ENCODE measurements around the gene NRG4. TPM values are rescaled to one million over a fixed set of nuclear protein-coding genes. Genes with fewer than 3 reads are reported as not detected.
"Not testable (repeated sequence)": the region's sequence is repeated elsewhere in the genome, so short reads cannot be mapped to it uniquely, and the experiment has no call there.

NRG4 gene
- total RNA-seq, 6 experiments from 2014 or later, result 0.49 to 2.9 (median 2.0) TPM

GRCh38 chr15:76059320-76060117 lies 47.3 kb upstream of the NRG4 start, which contains the start of gene TMEM266:
Gene TMEM266 (plus strand): TSS chr15:76059985. CDS start chr15:76134264, 74,279 bp downstream.
- TF ChIP-seq CTCF (IDR thresholded peaks at IDR 0.05) (no peak), POLR2A (IDR thresholded peaks at IDR 0.05) (no peak)
- DNase-seq (peak in 2 of 3 donors; percentile 36 to 56), ATAC-seq (peak; percentile 49 to 65 (median 56))
- H3K9me3 ChIP-seq, result no peaks in the 10 kb centered on the region
- intact Hi-C loops (cut with DNase I), result loop anchor here (5.0 to 10.0 kb wide), 2 partner anchors 78 to 95 kb away; no protein-coding TSS in a partner anchor
- no peak within 1 kb of the TSS for H3K27ac ChIP-seq
- peaks cover 0 to 7% (median 0%) of the 10 kb centered on the region in 4 donors for H3K4me1 ChIP-seq
- WGBS (ENCODE audit: insufficient coverage, low coverage, low lambda C conversion rate, missing lambda C conversion rate), result 0% methylated on average over 10 of the region's 107 CpGs
- no peaks in the 10 kb centered on the region for H3K27me3 ChIP-seq
- no peaks in the 10 kb centered on the region for H3K36me3 ChIP-seq
- H3K4me3 ChIP-seq, result peak within 1 kb of the TSS; percentile 30 to 43 (median 41)

- no peak for DNase-seq
- Histone ChIP-seq H3K27me3 (no peaks in the 10 kb centered on the region), H3K27ac (no peak overlapping the region)
Observed at GRCh38 chr15:76058714-76059319, 46.6 kb upstream of the NRG4 start.

GRCh38 chr15:76057332-76058000 lies 45.2 kb upstream of the NRG4 start:
- Histone ChIP-seq H3K27ac (no peak overlapping the region), H3K27me3 (no peaks in the 10 kb centered on the region), H3K4me3 (no peak overlapping the region), H3K36me3 (no peaks in the 10 kb centered on the region), H3K9me3 (no peaks in the 10 kb centered on the region), H3K4me1 (peaks cover 0 to 7% (median 0%) of the 10 kb centered on the region in 4 donors)
- peak; percentile 48 to 70 (median 66) for ATAC-seq
- TF ChIP-seq POLR2A (IDR thresholded peaks at IDR 0.05) (no peak), CTCF (IDR thresholded peaks at IDR 0.05) (peak; percentile 66 to 79 (median 72))
- intact Hi-C loops (cut with DNase I), result loop anchor here in 1 of 2 donors (5.0 kb wide), 1 partner anchor 80 kb away; no protein-coding TSS in a partner anchor
- WGBS (ENCODE audit: insufficient coverage, low coverage, low lambda C conversion rate, missing lambda C conversion rate), result under 1% methylated on average over 7 of the region's 7 CpGs
- DNase-seq, result no peak

More at GRCh38 chr15:76058714-76059319, 46.6 kb upstream of the NRG4 start:
- intact Hi-C loops (cut with DNase I), result loop anchor here in 1 of 2 donors (5.0 kb wide), 1 partner anchor 78 kb away; no protein-coding TSS in a partner anchor
- H3K9me3 ChIP-seq, result no peaks in the 10 kb centered on the region
- peak overlapping the region; percentile 30 to 43 (median 41) for H3K4me3 ChIP-seq
- peaks cover 0 to 7% (median 0%) of the 10 kb centered on the region in 4 donors for H3K4me1 ChIP-seq
- TF ChIP-seq CTCF (IDR thresholded peaks at IDR 0.05), result peak in 2 of 4 donors; percentile 8 to 9
- no peak for TF ChIP-seq POLR2A (IDR thresholded peaks at IDR 0.05)
- WGBS (ENCODE audit: insufficient coverage, low coverage, low lambda C conversion rate, missing lambda C conversion rate), result 9% methylated on average over 18 of the region's 18 CpGs
- peak; percentile 27 to 52 (median 38) for ATAC-seq
- H3K36me3 ChIP-seq, result no peaks in the 10 kb centered on the region

- Histone ChIP-seq H3K9me3 (no peaks in the 10 kb centered on the region), H3K4me3 (no peak overlapping the region), H3K27me3 (no peaks in the 10 kb centered on the region), H3K27ac (no peak overlapping the region), H3K4me1 (peaks cover 0 to 7% (median 0%) of the 10 kb centered on the region in 4 donors), H3K36me3 (no peaks in the 10 kb centered on the region)
- TF ChIP-seq CTCF (IDR thresholded peaks at IDR 0.05) (no peak), POLR2A (IDR thresholded peaks at IDR 0.05) (no peak)
- DNase-seq (no peak), ATAC-seq (peak in 1 of 4 donors; percentile 19)
- 6% methylated on average over 3 of the region's 3 CpGs for WGBS (ENCODE audit: insufficient coverage, low coverage, low lambda C conversion rate, missing lambda C conversion rate)
- intact Hi-C loops (cut with DNase I), result loop anchor here in 1 of 2 donors (5.0 kb wide), 1 partner anchor 80 kb away; no protein-coding TSS in a partner anchor
Observed at GRCh38 chr15:76056931-76057330, 44.7 kb upstream of the NRG4 start.

GRCh38 chr15:76054201-76054600 lies 42.0 kb upstream of the NRG4 start:
- ATAC-seq; H3K27me3 ChIP-seq; H3K36me3 ChIP-seq; intact Hi-C loops (cut with DNase I); H3K4me1 ChIP-seq; H3K4me3 ChIP-seq; H3K27ac ChIP-seq; DNase-seq; H3K9me3 ChIP-seq: not testable (repeated sequence)
- 84% methylated on average over 10 of the region's 10 CpGs for WGBS (ENCODE audit: insufficient coverage, low coverage, low lambda C conversion rate, missing lambda C conversion rate)
